Ecto neural progenitor cell (in vitro differentiated cells): Measurements from ENCODE around the gene TMEM121B.
A peak's percentile ranks its signal among the peaks of the same experiment; 100 is the strongest.
"Not testable (repeated sequence)": the region's sequence is repeated elsewhere in the genome, so short reads cannot be mapped to it uniquely, and the experiment has no call there.

Experiments used
- DNase-seq: peaks from one replicate; pipeline ENCODE4 v3.0.0-alpha.2; 2018; ENCODE audit warnings: low spot score

Gene TMEM121B

DNA sequence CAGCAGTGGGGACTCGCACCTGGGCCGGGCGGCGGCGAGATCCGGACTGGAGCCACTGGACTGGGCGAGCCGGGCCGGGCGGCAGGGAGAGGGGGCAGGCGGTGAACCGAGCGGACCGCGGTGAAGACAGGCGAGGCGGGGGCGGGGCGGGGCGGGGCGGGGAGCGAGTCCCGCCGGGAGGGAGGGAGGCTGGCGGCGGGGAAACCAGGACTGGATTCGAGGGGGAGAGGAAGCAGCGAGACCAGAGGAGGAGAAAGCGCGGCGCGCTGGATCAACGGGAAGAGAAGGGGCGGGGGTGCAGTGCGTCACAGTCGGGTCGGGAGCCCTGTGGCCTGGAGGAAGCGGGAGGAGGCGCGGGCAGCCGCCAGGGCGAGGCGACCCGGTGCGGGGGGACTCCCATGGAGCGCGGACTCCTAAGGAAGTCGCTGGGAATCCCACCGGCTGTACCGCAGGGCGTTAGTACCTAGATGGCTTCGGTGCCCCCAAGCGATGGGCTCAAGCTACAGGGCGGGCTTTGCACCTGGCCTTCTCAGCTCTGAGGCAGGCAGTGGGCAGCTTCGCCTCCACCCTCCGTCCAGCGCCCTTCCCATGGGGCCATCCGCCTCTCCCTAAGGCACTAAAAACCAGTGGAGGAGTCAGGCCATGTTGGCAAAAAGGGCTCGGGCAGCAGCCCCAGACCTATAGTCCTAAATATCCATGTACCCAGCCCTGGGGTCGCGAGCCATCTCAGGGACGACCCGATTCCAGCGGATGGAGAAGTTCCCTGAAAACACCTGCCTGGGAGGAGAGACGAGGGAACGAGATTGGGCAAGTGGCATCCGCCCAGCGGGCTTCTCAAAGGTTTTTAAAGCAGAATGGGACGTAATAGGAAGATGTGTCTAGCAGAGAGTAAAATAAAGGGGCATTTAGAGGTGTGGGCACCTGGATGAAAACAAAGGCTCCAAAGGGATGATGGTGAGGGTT lies at the start of gene TMEM121B:
Gene TMEM121B, minus strand, starts transcription at position 128 of the 963 bp plus-strand sequence. CDS start 233 bp downstream, outside the sequence.
- DNase-seq = peak; percentile 94

DNA sequence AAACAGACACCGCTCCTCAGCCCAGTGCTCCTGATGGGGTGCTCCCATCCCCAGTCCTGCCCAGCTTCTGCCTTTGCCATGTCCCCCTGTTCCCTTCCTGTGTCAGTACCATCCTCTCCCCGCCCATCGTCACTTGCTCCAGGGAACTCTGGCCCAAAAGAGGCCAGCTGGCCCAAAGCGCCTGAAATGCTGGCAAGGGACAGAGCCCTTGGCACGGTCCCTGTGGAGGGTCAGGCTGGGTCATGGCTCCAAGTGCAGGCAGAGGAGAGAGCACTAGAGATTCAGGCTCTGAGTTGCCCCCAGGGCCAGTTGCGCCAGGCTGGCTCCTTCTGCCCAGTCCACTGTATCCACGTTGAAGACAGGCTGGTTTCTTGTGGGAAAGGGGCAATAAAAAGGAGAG lies 46.3 kb upstream of the TMEM121B start:
- no peak for DNase-seq

DNA sequence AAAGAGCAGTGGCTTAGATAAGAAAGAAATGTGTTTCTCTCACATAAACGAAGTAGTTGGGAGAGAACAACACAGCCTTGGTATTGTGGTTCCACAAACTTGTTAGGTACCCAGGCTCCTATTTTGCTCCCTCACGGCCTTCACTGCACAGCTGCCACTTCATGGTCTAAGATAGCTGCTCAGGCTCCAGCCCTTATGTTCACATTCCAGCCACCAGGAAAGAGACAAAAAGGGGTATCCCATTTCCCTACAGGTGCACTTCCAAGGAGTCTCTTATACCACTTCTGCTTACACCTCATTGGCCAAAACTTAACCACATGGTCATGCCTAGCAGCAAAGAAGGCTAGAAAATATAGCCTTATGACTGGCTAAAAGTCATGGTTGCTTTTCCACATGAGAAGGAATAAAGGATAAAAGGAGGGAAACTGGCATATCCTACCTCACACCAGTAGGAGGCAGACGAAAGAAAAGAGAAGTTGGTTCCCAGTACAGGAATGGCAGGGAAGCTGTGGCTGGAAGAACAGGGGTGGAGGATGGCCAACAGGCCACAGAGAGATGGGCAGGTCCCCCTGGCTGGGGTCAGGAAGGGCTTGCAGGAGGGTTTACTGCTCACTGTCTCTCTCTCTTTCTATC lies 43.3 kb upstream of the TMEM121B start:
- DNase-seq = no peak

DNA sequence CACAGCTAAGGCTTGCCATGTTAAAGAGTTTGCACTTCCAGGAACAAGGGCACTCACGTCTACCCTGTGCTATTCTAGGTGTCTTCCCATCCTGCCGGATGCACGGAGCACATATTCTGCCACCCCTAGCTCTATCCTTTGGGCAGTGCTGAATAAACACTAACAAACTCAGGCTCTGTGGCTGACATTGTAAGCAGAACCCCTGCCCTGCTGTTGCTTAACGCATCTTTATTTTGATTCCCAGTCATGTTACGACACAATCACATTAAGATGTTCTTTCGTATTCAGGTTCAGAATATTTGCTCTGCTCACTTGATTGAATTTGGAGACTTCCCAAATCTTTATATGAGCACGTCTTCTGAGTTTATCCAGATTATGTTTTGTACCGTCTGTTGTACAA lies 41.6 kb upstream of the TMEM121B start:
- DNase-seq = no peak

DNA sequence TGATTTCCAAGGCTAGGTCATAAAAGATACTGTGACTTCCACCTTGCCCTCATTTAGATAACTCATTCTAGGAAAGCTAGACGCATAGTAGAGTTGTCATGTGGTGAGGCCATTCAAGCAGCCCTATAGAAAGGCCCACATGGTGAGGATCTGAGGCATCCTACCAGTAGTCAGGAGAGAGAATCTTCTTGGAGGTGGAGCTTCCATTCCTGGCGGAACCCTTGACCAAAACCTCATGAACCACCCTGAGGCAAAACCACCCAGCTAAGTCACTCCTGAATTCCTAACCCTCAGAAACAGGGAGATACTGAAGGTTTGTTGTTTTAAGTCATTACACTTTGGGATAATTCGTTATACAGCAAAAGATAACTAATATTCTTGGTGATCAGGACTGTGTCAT lies 40.8 kb upstream of the TMEM121B start:
- DNase-seq = no peak

DNA sequence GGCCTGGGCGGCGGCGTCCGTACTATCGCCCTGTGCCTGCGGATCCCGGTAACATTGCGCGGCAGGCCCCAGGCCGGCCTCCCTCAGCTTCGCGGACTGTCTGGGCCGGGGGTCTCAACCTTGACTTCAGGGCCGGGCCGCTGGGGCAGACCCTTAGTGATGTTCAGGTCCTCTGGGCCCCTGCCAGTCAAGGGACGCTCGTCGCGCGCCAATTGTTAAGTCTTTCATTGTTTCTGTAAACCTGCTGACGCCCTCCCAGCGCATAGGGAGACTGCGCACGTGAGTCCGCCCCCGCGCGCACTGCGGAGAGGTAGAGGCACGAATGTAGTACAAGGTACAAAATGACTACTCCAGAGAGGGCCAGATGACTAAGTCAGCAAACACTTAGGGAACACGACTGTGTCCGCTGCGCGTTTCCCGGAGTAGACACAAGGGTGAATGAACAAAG lies 38.4 kb upstream of the TMEM121B start:
- DNase-seq = no peak

DNA sequence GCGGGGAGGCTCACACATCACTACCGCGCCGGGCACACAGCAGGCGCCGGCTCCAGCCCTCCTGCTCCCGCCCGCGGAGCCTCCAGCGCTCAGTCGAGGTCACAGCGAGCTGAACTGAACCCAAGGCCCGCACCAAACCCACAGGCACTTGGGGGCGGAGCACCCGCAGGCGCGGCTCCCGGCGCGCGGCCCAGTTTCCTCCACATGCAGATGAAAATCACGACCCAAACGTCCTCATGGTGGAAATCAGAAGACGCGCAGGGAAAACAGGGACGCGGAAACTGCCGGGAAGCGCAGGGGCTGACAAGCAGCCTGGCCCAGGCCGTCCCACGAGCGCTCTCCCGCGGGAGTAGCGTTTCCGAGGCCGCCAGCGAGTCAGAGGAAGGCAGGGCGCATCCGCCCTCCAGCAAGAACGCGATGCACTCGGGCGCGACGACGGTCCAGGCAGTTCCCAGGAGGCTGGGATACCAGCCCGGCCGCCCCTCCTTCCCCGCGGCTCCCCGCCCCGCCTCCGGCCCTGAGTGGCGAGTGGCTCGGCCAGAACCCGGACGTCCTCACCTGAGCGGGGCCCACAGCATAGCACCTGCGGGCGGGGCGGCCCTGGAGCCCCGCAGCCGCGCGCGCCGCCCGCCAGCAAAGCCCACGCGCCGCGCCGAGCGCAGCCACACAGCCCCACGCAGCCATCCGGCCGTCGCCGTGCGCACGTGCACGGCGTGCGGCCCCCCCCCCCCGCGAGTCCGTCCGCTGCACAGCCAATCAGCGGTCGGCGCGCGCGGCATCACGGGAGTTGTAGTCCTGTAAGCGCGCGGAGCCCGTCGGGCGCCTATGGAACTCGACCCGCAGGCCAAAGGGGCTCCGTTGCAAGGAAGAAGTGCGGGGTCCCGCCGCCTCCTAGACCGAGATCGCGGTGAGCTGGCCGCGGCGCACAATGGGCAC lies 37.7 kb upstream of the TMEM121B start, which contains the start of gene HDHD5:
Gene HDHD5, minus strand, starts transcription at position 710 of the 936 bp plus-strand sequence. Its CDS starts 26 bp downstream, at position 684.
- peak; percentile 93 for DNase-seq

DNA sequence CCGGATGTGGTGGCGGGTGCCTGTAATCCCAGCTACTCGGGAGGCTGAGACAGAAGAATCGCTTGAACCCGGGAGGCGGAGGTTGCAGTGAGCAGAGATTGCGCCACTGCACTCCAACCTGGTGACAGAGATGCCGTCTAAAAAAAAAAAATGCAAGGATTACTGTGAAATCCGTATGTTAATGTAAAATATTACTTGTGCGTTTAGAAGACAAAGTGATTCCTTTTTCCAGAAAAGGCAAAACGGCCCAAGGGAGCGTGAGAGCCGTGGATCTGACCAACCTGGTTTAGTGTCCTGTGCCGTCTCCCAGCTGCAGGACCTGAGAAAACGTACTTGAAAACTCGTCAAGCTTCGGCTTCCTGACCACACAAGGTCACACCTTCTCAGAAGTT lies 37.0 kb upstream of the TMEM121B start:
- no peak for DNase-seq

DNA sequence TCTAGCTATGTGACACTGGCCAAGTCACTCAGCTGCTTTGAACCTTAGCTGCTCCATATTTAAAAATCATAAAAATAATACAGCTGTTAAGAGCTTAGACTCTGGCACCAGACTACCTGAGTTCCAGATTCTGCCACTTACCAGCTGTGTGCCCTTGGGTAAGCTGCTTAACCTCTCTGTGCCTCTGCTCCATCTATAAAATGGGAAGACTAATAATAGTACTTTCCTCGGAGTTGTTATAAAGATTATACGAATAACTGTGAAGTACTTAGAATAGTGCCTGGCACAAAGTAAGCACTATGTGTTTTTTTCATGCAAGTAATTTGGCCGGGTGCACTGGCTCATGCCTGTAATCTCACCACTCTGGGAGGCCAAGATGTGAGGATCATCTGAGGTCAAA lies 36.6 kb upstream of the TMEM121B start:
- no peak for DNase-seq

DNA sequence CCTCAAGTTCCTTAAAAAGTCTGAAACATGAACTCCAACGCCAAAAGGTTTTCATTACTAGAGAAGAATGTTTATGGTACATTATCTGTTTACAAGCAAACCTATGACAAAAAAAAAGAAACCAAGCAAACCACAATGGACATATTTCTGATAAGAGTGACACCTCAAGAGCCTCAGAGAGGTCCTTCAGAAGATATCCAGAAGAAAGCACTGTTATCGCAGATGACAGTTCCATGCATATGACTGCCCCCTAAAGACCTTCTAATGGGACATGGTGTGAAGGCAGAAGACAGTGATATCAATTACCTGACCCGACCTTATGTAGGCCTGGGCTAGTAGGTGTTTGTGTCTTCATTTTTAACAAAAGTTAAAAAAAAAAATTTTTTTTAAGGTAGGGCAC lies 34.8 kb upstream of the TMEM121B start:
- DNase-seq = no peak

DNA sequence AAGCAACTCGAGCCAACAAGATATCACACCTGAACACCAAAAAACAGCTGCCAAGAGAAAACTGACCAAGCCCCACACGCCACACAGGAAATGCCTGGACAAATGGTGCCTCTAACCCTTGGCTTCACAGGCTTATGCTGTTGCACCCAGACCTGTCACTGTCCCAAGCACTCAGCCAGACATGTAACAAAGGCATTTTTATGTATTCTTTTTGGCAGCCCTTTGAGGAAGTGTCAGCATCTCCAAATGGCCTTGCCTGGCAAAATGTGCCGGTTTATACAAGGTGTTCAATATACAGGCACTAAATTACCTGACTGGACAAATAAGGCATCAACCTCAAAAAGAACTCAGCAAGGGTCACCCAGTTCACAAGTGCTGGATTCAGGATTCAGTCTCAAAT lies 31.8 kb upstream of the TMEM121B start:
- DNase-seq = no peak

DNA sequence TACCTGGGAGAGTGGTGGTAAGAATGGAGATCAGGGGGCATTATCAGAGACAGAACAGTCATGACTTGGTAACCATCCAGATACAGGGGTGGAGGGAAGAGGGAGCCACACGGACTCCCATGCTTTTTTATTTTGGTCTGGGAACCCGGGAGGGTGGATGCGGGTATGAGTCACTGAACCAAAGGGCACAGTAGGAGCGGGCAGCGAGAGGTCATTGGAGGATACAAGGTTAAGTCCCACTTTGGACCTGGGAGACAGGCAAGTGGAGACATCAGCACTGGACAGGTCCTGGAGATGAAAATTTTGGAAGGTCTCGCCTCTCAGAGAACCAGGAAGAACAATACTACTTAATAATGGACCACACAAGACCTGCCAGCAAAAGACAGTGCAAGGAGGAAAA lies 31.2 kb upstream of the TMEM121B start:
- DNase-seq = no peak

DNA sequence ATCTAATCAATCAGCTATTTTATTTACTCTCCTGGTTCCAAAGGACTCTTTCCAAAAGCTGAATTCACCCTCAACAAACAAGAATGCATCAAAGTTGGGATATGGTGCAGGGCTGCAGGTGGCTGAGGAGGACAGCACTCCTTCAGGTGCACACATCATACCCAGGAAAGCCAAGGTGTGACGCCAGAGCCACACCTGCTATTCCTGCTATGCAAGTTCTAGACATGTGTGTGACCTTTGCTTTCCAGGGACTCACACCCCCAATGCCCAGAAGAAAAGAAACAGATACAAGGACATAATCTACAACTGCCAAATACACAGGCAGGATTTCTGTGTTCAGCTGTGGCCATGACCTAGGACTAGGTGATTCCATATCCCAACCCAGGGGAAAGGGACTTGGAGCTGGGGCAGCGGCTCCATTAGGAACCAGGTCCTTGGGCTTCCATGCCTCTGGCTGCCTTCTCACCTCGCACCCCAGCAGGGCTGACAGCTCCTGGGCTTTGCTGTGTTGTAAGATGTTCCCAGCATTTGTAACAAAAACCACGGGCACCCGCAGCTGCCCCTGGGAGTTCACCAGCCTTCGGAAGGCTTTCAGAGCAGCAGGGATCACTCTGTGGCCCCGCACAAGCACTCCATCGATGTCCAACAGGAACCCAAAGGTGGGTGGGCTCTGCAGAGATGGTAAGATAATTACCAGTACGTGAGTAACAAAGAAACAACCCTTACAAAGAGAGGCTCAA lies 28.1 kb upstream of the TMEM121B start:
- no peak for DNase-seq

DNA sequence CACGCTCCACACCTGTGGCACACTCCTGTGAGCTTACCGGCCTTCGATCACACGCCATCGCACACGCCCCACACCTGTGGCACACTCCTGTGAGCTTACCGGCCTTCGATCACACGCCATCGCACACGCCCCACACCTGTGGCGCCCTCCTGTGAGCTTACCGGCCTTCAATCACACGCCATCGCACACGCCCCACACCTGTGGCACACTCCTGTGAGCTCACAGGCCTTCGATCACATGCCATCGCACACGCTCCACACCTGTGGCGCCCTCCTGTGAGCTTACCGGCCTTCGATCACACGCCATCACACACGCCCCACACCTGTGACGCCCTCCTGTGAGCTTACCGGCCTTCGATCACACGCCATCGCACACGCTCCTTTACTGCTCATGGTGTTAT lies 26.3 kb upstream of the TMEM121B start:
- DNase-seq = not testable (repeated sequence)

DNA sequence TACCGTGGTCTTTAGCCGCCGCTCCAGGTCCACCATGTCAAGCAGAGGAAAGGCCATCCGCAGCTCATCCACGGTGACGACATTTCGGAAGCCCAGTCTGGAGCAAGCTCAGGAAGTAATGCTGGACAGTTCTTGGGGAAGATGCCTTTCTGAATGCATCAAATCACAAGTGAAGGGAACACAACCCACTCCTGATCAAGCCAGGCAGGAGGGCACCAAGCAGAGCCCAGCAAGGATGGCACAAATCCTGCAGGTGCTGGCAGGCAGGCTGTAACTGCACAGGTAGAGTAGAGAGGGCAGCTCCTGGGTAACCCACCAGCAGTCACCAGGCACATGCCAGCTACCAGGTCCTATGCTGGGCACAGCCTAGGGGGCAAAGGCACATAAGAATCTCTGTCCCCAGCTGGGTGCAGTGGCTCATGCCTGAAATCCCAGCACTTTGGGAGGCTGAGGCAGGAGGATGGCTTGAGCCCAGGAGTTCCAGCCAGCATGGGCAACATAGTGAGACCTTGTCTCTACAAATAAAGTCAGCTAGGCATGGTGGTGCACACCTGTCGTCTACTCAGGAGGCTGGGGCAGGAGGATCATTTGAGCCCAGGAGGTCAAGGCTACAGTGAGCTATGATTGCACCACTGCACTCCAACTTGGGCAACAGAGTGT lies 24.0 kb upstream of the TMEM121B start:
- DNase-seq = no peak

DNA sequence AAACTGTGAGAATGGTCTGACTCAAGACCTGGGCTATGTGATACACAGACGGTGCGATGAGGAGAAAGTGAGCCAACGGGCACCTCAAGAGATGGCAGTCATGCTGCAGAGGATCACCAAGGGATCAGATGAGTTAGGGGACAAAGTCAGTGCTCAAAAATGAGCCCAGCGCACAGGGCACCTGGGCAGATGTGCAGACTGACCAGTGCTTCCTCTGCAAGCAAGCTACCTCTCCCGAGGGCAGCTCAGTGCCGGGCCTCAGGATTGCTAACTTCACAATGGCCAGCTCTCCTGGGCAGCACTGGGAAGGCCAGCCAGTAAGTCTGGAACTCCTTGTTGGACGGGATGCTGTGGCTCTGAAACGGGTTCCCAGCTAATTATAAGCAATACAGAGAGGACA lies 22.7 kb upstream of the TMEM121B start:
- no peak for DNase-seq

DNA sequence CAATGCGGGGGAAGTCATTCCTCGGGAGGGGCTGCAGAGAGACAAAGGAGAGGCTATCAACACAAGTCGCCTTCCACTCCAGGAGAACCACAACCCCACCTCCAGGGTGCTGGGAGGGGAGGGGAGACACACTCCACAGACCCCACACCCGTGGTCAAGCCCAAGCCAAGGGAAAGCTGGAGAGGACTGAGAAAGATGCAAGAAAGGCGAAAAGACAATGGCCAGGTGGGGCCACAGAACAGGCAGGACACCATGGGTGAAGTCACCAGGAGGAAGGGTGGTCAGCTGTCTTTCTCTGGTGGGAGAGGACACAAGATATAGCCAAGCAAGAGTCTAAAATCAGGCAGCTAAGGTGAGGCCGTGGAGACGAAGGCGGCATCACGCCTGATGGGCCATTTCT lies 21.9 kb upstream of the TMEM121B start:
- DNase-seq = no peak

DNA sequence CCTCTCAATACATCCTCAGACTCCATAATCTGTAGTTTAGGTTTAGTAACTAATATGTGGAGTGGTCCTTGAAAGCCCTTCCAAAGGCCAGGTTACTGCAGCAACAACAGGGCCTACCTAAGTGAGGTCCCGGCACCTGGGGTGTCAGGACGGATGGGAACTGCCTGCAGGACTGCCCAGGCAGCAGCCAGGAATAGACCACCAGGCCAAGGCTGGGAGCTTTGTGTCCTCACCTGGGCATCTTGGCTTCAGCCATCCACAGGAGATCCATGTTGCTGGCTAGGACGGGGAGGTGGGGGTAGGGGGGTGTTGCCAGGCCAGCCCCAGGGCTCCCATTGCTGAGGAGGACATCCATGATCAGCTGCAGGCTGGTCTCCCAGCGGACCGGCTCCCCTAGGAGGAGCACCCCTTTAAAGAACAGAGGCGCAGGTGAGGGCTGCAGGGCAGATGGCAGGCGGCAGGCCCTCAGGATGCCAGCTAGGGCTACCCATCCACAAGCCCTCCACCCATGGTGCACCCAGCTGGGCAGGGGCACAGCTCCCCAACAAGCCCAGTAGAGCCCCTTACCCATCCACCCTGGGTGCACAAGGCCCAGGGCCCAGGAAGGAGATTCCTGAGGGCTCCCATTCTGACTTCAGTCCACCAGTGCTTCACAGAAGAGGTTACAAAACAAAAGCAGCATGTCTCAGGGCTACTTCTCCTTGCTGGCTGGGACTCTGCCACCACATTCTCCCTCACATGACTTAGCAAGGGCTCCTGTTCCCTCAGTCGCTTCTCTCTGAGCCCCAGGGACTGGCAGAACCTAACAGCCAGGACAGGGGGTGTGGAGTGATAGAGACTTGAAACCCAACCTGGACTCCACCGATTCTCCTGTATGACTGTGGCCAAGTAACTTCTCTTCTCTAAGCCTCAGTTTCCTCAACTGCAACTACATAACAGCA lies 19.9 kb upstream of the TMEM121B start:
- DNase-seq = no peak

DNA sequence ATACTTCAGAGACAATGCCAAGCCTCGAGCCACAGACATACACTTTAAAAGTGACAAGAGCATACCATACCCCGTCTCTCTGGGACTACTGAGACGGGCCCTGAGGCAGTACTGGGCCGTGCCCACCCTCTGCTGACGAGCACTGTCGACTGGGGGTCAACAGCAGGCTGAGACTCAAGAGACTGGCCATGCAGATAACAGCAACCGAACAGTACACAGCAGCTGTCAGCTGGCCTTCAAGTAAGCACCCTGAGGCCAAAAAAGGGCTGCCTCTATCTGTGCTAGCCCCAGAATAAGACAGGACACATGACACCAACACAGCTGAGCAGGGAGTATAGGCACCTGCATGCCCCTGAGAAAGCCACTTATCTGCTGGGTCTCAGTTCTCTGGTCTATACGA lies 18.9 kb upstream of the TMEM121B start:
- no peak for DNase-seq

DNA sequence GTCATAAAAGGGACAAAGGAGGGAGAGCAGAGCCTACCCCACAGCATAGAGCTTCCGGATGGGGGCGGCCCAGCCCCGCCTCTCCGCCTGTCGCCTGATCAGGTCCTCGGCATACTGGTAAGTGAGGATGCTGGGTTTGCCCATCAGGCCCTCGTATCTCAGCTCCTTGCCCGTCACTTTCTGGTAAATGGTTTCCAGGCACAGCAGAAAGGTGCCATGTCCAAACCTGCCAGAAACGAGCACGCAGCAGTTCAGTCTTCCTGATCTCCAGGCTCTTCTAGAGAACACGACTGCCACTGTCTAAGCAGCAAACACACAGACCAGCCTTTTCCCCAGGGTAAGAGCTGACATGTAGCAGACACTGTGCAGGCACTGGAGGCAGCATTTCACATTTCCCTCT lies 17.4 kb upstream of the TMEM121B start:
- DNase-seq = no peak
